Muscle of arm (tissue), 14 donors: ENCODE measurements around the gene SMC6. TPM values are rescaled to one million over a fixed set of nuclear protein-coding genes. Genes with fewer than 3 reads are reported as not detected.
A peak's percentile ranks its signal among the peaks of the same experiment; 100 is the strongest.

Source experiments
- DNase-seq: peaks from one replicate; pipeline ENCODE4 v3.0.0-alpha.2; 2013
- long read RNA-seq, 11 donors: transcript quantifications; one replicate each; lab custom pipeline, GENCODE V29; 2026
- polyA plus RNA-seq, 12 donors: library from polyadenylated mRNA; unstranded; fragments of 120-200 nt; gene quantifications; one replicate each; pipeline ENCODE4 v1.2.1, GENCODE V29; 2013; ENCODE audit not compliant: insufficient read length in 12 of 12

The SMC6 gene, protein sequence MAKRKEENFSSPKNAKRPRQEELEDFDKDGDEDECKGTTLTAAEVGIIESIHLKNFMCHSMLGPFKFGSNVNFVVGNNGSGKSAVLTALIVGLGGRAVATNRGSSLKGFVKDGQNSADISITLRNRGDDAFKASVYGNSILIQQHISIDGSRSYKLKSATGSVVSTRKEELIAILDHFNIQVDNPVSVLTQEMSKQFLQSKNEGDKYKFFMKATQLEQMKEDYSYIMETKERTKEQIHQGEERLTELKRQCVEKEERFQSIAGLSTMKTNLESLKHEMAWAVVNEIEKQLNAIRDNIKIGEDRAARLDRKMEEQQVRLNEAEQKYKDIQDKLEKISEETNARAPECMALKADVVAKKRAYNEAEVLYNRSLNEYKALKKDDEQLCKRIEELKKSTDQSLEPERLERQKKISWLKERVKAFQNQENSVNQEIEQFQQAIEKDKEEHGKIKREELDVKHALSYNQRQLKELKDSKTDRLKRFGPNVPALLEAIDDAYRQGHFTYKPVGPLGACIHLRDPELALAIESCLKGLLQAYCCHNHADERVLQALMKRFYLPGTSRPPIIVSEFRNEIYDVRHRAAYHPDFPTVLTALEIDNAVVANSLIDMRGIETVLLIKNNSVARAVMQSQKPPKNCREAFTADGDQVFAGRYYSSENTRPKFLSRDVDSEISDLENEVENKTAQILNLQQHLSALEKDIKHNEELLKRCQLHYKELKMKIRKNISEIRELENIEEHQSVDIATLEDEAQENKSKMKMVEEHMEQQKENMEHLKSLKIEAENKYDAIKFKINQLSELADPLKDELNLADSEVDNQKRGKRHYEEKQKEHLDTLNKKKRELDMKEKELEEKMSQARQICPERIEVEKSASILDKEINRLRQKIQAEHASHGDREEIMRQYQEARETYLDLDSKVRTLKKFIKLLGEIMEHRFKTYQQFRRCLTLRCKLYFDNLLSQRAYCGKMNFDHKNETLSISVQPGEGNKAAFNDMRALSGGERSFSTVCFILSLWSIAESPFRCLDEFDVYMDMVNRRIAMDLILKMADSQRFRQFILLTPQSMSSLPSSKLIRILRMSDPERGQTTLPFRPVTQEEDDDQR
- polyA plus RNA-seq, result 10 to 100 TPM in 11 of 12 donors, not detected in 1; 37.3 to 60.1 (median 47.0) TPM
- long read RNA-seq, donor 1, result 0 reads
- long read RNA-seq, donor 2, result 0 reads
- long read RNA-seq, donor 3, result 0 reads
- long read RNA-seq, donor 4, result 0 reads
- long read RNA-seq, donor 5, partial matches to known transcripts, result 0 of 2 reads
- long read RNA-seq, donor 5, other reads (novel, unspliced or antisense), result 0 of 2 reads
- long read RNA-seq, donor 6, full-length matches to known transcripts, result 3 of 3 reads
- long read RNA-seq, donor 6, partial matches to known transcripts, result 0 of 3 reads
- long read RNA-seq, donor 6, other reads (novel, unspliced or antisense), result 0 of 3 reads
- long read RNA-seq, donor 7, result 0 reads
- long read RNA-seq, donor 8, full-length matches to known transcripts, result 2 of 2 reads
- long read RNA-seq, donor 8, partial matches to known transcripts, result 0 of 2 reads
- long read RNA-seq, donor 8, other reads (novel, unspliced or antisense), result 0 of 2 reads
- long read RNA-seq, donor 9, result 0 reads
- long read RNA-seq, donor 10, partial matches to known transcripts, result 0 of 1 reads
- long read RNA-seq, donor 10, other reads (novel, unspliced or antisense), result 0 of 1 reads
- long read RNA-seq, donor 11, partial matches to known transcripts, result 0 of 2 reads
- long read RNA-seq, donor 11, other reads (novel, unspliced or antisense), result 0 of 2 reads

DNA sequence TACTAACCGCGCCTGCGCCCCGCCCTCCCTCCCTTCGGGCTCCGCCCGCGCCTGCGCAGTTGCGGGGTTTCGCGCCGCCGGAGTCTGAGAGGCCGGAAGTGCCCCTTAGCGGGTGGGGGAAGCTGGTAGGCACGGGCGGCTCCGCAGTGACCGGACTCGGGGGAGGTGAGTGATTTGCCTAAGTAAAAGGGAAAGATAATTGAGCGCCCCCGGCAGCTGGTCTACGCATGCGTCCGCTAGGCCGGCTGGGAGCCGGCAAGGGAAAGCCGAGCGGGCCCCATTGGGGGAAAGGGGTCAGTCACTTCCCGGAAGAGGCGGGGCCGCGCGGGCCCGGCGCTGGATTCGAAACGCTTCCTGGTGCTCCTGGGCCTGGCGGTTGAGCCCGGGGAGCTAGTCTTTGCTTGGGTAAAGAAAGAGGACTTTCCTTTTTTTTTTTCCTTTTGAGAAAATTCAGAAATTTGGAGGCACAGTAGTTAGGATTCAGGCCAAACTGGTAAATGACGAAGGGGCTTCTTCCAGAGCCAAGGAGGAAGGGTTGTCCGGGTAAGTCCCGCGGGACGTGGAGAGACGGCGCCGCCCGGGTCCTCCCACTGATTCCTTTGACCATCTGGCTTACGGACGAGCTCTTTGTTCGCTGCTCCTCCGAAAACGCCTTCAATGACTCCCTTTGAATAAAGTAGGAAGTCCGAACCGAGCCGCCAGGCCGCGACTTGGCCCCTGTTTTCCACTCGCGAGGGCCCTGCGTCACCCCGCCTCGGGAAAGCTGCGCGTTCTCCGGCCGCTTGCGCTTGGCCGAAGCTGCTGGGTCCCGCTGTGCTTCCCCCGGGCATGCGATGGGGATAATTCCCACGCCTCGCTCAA is at the start of gene SMC6, which contains the start of gene GEN1:
SMC6 (minus strand) TSS at position 8 of the 861 bp plus-strand sequence. CDS start 7,864 bp downstream, outside the sequence.
GEN1 (plus strand) TSS at position 336 of the 861 bp plus-strand sequence. CDS start 5,806 bp downstream, outside the sequence.
- DNase-seq, result peak; percentile 92

DNA sequence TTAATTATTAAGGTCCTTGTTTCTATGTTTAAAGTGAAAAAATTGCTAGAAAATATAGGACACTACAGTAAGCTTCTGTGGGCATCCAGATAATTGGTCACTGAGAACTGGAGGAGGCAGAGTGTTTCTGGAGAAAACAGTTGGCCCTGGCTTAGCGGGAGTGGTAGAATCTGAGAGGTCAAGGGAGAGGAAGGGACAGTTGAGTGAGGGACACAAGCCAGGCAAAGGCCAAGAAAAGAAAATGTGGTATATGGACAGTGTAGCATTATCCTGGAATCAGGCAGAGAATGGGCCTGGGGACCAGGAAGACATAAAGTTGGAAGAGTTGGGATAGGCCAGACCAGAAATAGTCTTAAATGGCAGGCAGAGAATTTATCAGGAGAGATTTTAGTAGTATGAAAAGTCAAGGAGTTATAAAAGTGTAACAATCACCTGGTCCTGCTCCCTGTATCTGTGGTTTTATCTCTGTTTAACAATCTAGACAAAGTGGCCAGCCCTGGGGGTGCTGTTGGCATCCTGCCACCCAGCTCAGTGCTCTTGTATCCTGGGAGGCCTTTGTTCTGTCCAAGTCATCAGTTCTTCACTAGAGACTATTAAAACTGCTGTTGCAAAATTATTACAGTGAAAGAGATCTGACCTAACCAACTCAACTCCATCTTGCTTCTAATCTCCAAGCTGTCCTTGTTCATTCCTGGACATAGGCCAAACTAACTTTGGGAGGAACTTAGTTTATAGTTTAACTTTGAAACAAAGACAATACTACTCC is 47.3 kb upstream of the SMC6 start:
- no peak for DNase-seq

DNA sequence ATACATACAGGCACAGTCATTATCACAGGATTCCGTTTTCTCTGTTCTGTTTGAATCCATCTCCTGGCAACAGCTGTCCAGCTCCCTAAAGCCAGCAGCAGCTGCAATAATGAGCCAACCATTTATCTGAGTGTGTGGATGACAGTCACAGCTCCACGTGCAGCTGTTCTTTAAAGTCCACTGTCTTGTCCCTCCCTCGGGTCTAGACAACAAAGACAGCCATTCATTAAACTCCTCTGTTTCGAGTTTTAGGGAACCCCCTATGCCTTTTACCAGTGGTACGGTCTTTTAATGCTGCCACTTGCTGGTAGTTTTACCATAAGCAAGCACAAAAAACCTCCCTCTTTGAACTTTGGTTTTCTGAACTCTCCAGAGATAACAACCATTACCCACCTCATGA is 46.6 kb upstream of the SMC6 start:
- DNase-seq, result peak; percentile 52

DNA sequence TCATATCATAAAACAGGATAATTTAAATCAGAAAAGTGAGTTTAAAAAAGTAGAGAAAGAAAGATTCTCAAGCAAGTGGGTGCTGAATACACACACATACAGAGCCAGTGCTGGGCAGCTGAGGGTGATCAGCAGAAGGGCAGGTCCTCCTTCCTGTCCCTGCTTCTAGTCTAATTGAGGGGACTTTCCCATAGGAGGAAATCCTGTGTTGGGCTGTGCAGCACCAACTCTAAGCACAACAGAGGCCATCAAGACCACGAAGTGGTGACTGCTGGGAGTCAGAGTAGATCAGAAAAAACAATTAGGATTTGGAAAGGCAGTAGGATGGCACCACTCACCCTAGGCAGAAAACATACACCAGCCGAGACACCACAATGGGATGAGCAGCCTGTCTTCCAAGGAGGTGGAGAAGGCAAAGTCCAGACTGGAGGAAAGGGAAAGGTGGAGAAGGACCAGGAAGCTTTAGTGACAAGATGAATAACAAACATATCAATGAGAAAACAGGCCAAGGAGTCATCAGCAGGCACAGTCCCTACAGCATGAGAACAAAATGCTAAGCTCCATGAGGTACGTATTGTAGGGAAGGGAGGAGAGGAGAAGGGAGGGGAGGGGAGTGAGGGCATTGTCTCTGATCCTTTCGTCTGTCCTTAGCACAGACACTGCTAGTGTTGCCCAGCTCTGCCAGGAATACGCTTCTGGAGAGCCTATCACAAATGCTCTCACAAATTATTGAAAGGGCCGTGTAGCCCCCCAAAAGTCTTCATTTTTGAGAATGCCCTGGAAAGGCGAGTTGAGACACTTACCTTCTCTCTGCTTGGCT is 45.9 kb upstream of the SMC6 start:
- DNase-seq, result no peak

DNA sequence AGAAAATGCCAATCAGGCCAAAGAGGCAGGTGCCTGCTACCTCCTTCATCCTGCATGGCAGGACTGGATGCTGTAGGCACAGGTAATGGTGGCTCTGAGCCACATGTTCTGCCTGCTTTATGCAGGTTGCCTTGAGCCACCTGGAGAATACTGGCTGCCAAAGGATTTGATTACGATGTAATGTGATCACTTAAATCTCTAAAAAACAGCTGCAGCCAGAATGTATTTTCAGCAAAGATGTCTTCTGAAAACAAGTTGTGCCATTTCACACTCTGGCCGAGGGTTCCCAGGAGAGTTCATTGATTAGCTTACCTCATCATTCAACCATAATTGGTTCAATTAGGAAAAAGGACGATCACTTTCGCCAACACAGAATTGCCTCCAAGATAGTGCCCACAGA is 44.7 kb upstream of the SMC6 start:
- no peak for DNase-seq

DNA sequence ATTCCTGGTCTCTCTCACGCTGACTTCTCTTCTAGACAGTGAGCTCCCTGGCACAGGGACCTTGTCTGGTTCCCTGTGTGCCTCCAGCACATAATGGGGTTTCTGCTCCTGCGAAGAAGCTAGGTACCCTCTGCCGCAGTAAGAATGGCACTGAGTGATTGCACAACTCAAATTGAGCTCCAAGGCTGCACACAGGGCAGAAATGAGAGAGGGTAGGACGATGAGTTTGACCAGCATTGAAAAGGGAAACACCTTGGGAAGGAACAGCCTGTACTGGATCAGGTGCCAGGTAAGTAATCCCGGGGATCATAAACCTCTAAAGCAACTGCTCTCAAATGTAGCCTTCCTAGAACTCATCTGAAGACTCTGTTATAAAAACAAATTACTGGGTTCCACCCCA is 41.7 kb upstream of the SMC6 start:
- DNase-seq, result no peak

DNA sequence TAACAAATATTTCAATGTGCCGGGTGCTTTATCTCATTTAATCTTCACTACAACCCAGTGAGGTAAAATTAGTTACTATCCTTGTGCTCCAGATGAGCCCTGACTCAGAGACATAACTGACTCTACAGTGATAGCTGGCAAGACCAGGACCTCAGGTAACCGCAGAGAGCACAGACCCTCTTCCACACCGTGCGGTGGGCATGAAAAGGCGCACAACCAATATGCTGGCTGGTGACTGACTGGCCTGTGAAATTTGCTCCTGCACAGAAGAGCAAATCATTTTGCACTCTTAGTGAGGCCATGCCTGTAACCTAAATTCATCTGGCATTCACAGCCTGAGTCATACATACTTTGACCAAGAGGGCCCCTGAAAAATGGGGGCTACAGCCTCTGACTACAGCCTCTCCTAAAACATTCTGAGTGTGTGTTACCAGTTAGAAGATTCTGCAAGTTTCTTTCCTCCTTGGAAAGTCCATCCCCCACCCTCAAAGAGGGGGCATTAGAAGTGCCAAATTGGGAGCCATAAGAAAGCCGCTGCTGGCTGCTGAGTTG is 40.3 kb upstream of the SMC6 start:
- DNase-seq, result no peak

DNA sequence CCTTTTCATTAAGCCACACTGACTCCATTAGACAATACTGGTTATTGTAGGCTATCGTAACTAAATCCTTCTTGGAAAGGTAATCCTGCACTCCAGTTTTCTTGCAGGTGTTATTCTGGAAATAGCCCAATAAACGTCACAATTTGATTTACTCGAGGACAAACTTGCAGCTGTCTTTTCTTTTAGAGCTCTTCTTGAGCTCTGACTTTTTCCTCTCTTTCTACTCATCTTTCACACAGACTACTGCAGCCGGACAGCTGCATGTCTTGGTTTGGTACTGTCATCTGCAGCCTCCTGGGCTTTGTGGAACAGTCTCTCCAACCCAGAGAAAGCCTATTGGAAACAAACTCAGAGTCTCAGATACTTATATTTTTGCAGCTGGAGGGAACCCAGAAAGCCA is 39.7 kb upstream of the SMC6 start:
- DNase-seq, result no peak

DNA sequence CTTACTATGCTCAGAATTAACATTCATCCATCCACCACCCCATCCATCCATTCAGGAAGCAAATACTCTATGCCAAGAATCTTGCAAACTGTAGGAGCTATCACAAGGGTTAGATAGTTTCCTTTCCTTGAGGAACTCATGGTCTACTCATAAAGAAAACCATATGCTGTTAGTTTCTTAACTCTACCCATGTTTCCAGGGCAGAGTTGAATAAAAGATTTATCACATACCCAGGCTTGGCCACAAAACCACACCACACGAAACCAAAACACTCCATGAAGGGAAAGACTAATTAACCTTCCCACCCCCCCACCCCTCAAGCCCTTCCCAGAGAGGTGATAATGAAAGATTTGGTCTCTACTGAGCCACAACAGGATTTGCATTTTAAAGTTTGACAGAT is 38.9 kb upstream of the SMC6 start:
- no peak for DNase-seq

DNA sequence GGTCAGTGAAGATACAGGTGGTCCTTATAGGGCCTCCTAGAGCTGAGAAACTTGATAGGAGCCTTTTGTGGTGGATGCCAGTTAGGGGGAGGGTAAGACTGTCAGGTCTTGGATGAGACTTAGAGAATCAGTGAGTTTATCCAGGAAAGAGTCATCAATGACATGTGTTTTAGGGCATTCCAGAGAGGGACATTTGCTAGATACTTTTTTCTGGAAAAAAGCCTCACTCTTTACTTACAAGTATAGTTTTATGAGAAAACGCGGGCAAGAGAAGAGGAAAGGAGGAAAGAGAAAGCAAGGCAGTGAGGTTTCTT is 38.2 kb upstream of the SMC6 start:
- DNase-seq, result no peak

DNA sequence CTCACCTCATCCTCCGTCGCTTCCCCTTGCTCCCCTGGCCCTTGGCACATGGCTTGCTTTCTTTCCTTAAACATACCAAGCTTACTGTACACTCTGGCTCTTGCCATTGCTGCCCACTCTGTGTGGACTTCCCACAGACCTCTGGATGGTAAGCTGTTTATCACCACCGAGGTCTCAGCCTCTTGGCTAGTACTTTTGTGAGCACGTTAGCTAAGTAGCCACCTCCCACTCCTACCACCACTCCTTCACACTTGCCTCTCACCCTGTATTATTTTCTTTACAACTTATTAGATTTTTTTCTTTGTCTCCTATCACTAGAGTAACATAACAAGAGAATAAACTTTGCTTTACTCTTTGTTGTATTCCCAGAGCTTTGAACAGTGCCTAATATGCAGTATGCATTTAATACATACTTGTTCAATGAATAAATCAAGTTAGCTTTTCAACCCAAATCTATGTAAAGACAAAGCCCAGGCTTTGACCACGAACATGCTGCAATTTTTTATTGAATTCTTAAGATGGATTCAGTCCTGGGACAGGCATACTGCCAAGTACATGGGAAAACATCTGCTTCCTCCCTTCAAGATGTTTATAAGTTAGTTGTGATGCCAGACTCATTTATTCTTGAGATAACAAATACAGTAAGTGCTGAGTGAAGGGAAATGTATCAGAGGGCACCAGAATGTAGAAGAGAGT is 37.7 kb upstream of the SMC6 start:
- DNase-seq, result peak; percentile 85

DNA sequence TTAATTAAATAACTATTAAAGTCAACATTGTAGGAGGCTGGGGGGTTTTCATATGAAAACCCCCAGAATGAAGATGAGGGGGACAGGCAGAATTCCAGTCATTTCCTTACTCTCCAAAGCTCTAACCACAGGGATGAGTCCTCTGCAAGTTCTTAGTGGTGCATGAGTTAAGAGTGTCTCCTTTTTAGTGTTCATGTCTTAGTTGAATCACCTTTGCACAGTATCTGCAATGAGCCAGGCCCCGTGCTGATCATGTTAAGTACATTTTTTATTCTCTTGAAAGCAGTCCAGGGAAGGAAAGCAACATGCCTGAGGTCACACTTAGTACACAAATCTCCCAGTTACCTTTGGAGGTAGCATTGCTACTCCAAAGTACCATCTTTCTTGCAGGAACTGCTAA is 36.9 kb upstream of the SMC6 start:
- no peak for DNase-seq

DNA sequence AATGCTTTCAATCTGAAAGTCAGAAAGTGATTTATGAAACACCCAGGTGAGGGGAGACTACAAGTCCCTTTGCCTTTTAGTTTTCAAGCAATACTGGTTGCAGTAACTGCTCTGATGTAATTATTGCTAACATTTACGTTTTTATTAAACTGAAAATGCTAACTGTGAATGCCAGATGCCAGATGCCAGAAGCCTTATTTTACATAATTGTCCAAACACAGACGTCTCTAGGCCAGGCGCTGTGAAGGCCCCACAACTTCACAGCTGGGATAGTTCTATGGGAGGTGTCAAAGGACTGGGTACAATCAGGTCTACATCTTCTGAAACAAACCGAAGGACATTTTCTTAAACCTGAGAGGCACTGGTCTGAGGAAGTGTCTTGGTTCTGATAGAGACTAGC is 35.2 kb upstream of the SMC6 start:
- no peak for DNase-seq

DNA sequence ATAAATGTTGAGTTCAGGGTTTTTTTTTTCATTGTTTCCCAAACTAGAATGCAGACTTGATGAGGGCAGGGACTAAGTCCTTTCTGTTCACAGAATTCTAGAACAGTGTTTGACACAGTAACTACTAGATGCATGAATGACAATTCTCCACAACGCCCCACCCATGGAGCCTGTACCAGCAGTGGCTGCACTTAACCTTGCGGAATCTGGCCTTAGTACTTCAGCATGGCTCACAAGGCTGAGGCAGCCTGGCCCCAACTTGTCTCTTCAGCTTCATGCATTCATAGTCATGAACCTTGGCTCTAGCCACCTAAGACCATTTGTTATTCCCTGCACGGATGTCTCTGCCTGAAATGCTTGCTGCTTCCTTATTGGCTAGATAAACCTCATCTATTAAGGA is 33.1 kb upstream of the SMC6 start:
- DNase-seq, result no peak

DNA sequence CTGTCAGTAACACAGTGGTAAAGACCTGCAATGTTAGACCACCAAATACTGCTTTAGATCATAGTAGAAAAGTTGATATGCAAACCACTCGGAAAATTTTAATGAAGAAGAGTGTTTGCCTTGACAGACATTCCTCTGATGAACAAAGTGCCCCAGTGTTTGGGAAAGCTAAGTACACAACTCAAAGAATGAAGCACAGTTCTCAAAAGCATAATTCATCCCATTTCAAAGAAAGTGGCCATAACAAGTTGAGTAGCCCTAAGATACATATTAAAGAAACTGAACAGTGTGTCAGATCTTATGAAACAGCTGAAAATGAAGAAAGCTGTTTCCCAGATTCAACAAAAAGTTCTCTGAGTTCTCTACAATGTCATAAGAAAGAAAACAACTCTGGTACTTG is 27.9 kb upstream of the SMC6 start:
- DNase-seq, result no peak

DNA sequence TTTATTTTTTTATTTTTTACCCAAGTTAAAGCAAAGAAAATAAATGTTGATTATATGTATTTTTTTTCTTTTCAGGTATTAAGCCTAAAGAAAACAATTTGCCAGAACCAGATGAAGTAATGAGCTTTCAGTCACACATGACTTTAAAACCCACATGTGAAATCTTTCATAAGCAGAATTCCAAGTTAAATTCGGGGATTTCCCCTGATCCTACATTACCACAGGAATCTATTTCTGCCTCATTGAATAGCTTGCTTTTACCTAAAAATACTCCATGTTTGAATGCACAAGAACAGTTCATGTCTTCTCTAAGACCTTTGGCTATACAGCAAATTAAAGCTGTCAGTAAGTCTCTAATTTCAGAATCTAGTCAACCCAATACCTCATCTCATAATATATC is 26.9 kb upstream of the SMC6 start:
- no peak for DNase-seq

DNA sequence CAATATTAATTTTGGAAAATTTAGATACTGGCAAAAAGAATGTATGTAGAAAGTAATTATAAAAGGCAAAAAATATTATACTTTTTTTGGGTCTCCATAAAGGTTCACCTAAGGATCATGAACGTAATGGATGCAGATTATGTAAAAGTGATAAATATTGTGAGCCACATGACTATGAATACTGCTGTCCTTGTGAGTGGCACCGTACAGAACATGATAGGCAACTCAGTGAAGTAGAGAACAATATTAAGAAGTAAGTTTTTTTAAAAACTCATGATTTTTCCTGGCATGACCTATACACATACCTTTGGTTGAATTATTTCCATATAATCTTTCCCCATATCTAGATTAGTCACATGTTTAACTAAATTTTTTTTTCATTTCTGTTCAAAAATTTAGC is 18.9 kb upstream of the SMC6 start:
- no peak for DNase-seq
